GM12864 (cell line): ENCODE measurements around the gene PRKG1.
"Not testable (repeated sequence)": the region's sequence is repeated elsewhere in the genome, so short reads cannot be mapped to it uniquely, and the experiment has no call there.

Experiments
- DNase-seq: peaks from one replicate; pipeline ENCODE4 v3.0.0-alpha.2; 2011; ENCODE audit warnings: low read depth
- H3K4me3 ChIP-seq: 2 replicates; pipeline ENCODE4 v1.5.1; 2011; ENCODE audit warnings: mild to moderate bottlenecking, low read depth, low read length, control low read depth
- CTCF ChIP-seq: IDR thresholded peaks from 2 replicates; pipeline ENCODE4 v1.5.1; 2011; ENCODE audit warnings: low read depth, mild to moderate bottlenecking, moderate library complexity, low read length, control low read depth, inconsistent platforms; ENCODE audit errors: missing control alignments

Gene PRKG1

GRCh38 chr10:51201947-51202346, 127.7 kb downstream of the PRKG1 start:
- no peak for TF ChIP-seq CTCF
- no peak for DNase-seq
- H3K4me3 ChIP-seq: no peak overlapping the region

- H3K4me3 ChIP-seq: no peak overlapping the region
- no peak for TF ChIP-seq CTCF
- DNase-seq: no peak
Measured at GRCh38 chr10:51203359-51203758, 129.1 kb downstream of the PRKG1 start.

- H3K4me3 ChIP-seq: no peak overlapping the region
- no peak for DNase-seq
- no peak for TF ChIP-seq CTCF
Measured at GRCh38 chr10:51204066-51204465, 129.8 kb downstream of the PRKG1 start.

- DNase-seq: no peak
- TF ChIP-seq CTCF: no peak
- no peak overlapping the region for H3K4me3 ChIP-seq
Measured at GRCh38 chr10:51204701-51205100, 130.4 kb downstream of the PRKG1 start.

- DNase-seq: no peak
- H3K4me3 ChIP-seq: no peak overlapping the region
- no peak for TF ChIP-seq CTCF
Measured at GRCh38 chr10:51206500-51206899, 132.2 kb downstream of the PRKG1 start.

GRCh38 chr10:51212937-51213336, 138.7 kb downstream of the PRKG1 start:
- H3K4me3 ChIP-seq, DNase-seq: not testable (repeated sequence)

GRCh38 chr10:51214207-51215196, 140.2 kb downstream of the PRKG1 start:
- H3K4me3 ChIP-seq: no peak overlapping the region
- no peak for TF ChIP-seq CTCF
- DNase-seq: no peak
